Peyer's patch (tissue), 4 donors: ENCODE data around the gene SEMA3B.

Source experiments
- POLR2A ChIP-seq, 2 donors: fragments of 450-650 bp; IDR thresholded peaks; one replicate each; pipeline ENCODE4 v1.5.1; 2017; ENCODE audit warnings: antibody characterized with exemption in 2 of 2, mild to moderate bottlenecking in 2 of 2, moderate library complexity in 2 of 2
- TF ChIP-seq, protein P1 (sequence below), 6 experiments: fragments of 450-650 bp in 4 of 6; fragments of 200-600 bp in 2 of 6; sonication (generic) in 1 of 6; IDR thresholded peaks; one replicate each; pipeline ENCODE4 v1.5.1; 2017 to 2019; ENCODE audit warnings: antibody characterized with exemption in 6 of 6, mild to moderate bottlenecking in 3 of 6, moderate library complexity in 1 of 6

DNA sequence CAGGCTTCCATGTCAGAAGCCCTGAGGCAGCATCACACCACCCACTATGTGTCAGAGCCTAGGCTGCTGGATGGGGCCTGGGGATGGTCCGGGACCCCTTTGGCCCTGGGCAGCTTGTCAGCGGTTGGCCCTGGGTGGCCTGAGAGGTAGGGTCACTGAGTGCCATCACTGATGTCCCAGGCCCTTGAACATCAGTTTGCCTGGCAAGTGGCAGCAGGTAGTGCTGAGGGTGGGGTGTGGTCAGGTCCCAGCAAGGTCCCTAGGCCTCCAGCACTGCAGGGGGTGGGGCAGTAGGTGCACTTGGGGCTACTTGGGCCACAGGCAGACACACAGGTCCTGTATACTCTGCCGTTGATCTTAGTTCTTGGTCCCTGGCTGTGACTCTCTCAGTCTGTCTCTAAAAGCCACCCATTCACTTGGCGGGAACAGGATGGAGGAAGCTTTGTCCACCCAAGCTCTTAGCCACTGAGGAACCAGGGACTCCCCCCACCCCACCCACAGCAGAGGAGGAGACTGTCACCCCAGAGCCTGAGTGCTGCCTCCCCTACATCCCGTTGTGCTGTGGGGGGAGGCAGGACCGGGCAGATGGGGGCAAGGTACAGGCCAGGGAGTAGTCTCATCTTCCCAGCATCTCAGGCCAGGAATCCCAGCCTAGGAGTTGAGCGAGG lies 27.1 kb upstream of the SEMA3B start:
- TF ChIP-seq, protein P1, sequence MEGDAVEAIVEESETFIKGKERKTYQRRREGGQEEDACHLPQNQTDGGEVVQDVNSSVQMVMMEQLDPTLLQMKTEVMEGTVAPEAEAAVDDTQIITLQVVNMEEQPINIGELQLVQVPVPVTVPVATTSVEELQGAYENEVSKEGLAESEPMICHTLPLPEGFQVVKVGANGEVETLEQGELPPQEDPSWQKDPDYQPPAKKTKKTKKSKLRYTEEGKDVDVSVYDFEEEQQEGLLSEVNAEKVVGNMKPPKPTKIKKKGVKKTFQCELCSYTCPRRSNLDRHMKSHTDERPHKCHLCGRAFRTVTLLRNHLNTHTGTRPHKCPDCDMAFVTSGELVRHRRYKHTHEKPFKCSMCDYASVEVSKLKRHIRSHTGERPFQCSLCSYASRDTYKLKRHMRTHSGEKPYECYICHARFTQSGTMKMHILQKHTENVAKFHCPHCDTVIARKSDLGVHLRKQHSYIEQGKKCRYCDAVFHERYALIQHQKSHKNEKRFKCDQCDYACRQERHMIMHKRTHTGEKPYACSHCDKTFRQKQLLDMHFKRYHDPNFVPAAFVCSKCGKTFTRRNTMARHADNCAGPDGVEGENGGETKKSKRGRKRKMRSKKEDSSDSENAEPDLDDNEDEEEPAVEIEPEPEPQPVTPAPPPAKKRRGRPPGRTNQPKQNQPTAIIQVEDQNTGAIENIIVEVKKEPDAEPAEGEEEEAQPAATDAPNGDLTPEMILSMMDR (IDR thresholded peaks at IDR 0.05): no peak
- TF ChIP-seq POLR2A (IDR thresholded peaks at IDR 0.05): no peak
